ENCODE data around the gene BCR. TPM values are rescaled to one million over a fixed set of nuclear protein-coding genes. Genes with fewer than 3 reads are reported as not detected.
A peak's percentile ranks its signal among the peaks of the same experiment; 100 is the strongest.

The BCR gene
- total and polyA plus RNA-seq, 7 donors: 2.7 to 7.7 (median 6.5) TPM

GRCh38 chr22:23236440-23237184 is 56.3 kb downstream of the BCR start:
- TF ChIP-seq CTCF (IDR thresholded peaks at IDR 0.05): no peak
- H3K36me3 ChIP-seq (ENCODE audit: insufficient read depth in 1 of 2, low read depth in 1 of 2): no peaks in the 10 kb centered on the region
- intact Hi-C loops (cut with DNase I): loop anchor here in 1 of 2 donors (2.0 kb wide), 1 partner anchor 58 kb away; no protein-coding TSS in a partner anchor
- H3K9me3 ChIP-seq: no peaks in the 10 kb centered on the region
- ATAC-seq (peak in 2 of 4 donors; percentile 7 to 29), DNase-seq (peak in 1 of 2 donors; percentile 28)
- H3K27me3 ChIP-seq (ENCODE audit: insufficient read depth in 3 of 3, low read length in 2 of 3): peaks cover 0 to 15% (median 2%) of the 10 kb centered on the region in 3 donors
- 23 to 35% (median 27%) methylated on average over 14 of the region's 14 CpGs for WGBS, 3 donors
- no peak overlapping the region for H3K27ac ChIP-seq
- H3K4me1 ChIP-seq: peaks cover 21% of the 10 kb centered on the region
- no peak overlapping the region for H3K4me3 ChIP-seq

GRCh38 chr22:23237201-23237798 is 57.0 kb downstream of the BCR start:
- 3 to 10% (median 6%) methylated on average over 16 of the region's 16 CpGs for WGBS, 3 donors
- peak; percentile 87 to 95 (median 92) for ATAC-seq
- H3K27ac ChIP-seq: no peak overlapping the region
- H3K9me3 ChIP-seq: no peaks in the 10 kb centered on the region
- no peak for TF ChIP-seq CTCF (IDR thresholded peaks at IDR 0.05)
- intact Hi-C loops (cut with DNase I): loop anchor here in 1 of 2 donors (2.0 kb wide), 1 partner anchor 58 kb away; no protein-coding TSS in a partner anchor
- no peak overlapping the region for H3K4me3 ChIP-seq
- H3K27me3 ChIP-seq (ENCODE audit: insufficient read depth in 3 of 3, low read length in 2 of 3): peaks cover 0 to 14% (median 2%) of the 10 kb centered on the region in 3 donors
- peaks cover 21% of the 10 kb centered on the region for H3K4me1 ChIP-seq
- peak; percentile 77 to 90 for DNase-seq
- no peaks in the 10 kb centered on the region for H3K36me3 ChIP-seq (ENCODE audit: insufficient read depth in 1 of 2, low read depth in 1 of 2)

GRCh38 chr22:23237841-23238240 is 57.5 kb downstream of the BCR start:
- WGBS, 3 donors: 56 to 61% (median 57%) methylated on average over 10 of the region's 10 CpGs
- H3K27me3 ChIP-seq (ENCODE audit: insufficient read depth in 3 of 3, low read length in 2 of 3): peaks cover 0 to 10% (median 2%) of the 10 kb centered on the region in 3 donors

GRCh38 chr22:23238707-23239106 is 58.4 kb downstream of the BCR start:
- H3K4me1 ChIP-seq: peaks cover 21% of the 10 kb centered on the region

More at GRCh38 chr22:23237841-23238240, 57.5 kb downstream of the BCR start:
- no peak overlapping the region for H3K27ac ChIP-seq
- intact Hi-C loops (cut with DNase I): loop anchor here in 1 of 2 donors (2.0 kb wide), 1 partner anchor 59 kb away; no protein-coding TSS in a partner anchor
- DNase-seq: no peak
- no peak for TF ChIP-seq CTCF (IDR thresholded peaks at IDR 0.05)
- ATAC-seq: no peak
- H3K4me1 ChIP-seq: peaks cover 21% of the 10 kb centered on the region
- H3K9me3 ChIP-seq: no peaks in the 10 kb centered on the region
- H3K36me3 ChIP-seq (ENCODE audit: insufficient read depth in 1 of 2, low read depth in 1 of 2): no peaks in the 10 kb centered on the region
- no peak overlapping the region for H3K4me3 ChIP-seq

More at GRCh38 chr22:23238707-23239106, 58.4 kb downstream of the BCR start:
- Histone ChIP-seq H3K9me3 (no peaks in the 10 kb centered on the region), H3K27ac (no peak overlapping the region), H3K36me3 (ENCODE audit: insufficient read depth in 1 of 2, low read depth in 1 of 2) (no peaks in the 10 kb centered on the region), H3K4me3 (no peak overlapping the region), H3K27me3 (ENCODE audit: insufficient read depth in 3 of 3, low read length in 2 of 3) (peaks cover 0 to 11% (median 2%) of the 10 kb centered on the region in 3 donors)
- ATAC-seq (no peak), DNase-seq (peak in 1 of 2 donors; percentile 15)
- TF ChIP-seq CTCF (IDR thresholded peaks at IDR 0.05): no peak
- intact Hi-C loops (cut with DNase I): no loop called here
- WGBS, 3 donors: 91% methylated on average over 9 of the region's 9 CpGs
